ENCODE results near the gene ADGRD1. TPM values are rescaled to one million over a fixed set of nuclear protein-coding genes. Genes with fewer than 3 reads are reported as not detected.

The ADGRD1 gene
- total and polyA plus RNA-seq, 2 of the 8 experiments (the other 6 are each of a cell fraction or from before 2014, with no cell fraction given) = 0.36 to 0.48 TPM

GRCh38 chr12:131045705-131046460 lies 92.2 kb downstream of the ADGRD1 start (continued):
- no peak for TF ChIP-seq CBX8 (IDR thresholded peaks at IDR 0.05; ENCODE audit: borderline replicate concordance, low read depth, low read length)
- TF ChIP-seq BCL11A (IDR thresholded peaks at IDR 0.05; ENCODE audit: low read depth in 2 of 2, low read length in 2 of 2) = no peak
- no peak for TF ChIP-seq CHD2 (IDR thresholded peaks at IDR 0.05; ENCODE audit: low read length)

All from H1 (cell line).